Measurements from ENCODE around the gene RSRP1. TPM values are rescaled to one million over a fixed set of nuclear protein-coding genes. Genes with fewer than 3 reads are reported as not detected.

Gene RSRP1
- total RNA-seq, 1 donor from 2014 or later: 122 TPM

DNA sequence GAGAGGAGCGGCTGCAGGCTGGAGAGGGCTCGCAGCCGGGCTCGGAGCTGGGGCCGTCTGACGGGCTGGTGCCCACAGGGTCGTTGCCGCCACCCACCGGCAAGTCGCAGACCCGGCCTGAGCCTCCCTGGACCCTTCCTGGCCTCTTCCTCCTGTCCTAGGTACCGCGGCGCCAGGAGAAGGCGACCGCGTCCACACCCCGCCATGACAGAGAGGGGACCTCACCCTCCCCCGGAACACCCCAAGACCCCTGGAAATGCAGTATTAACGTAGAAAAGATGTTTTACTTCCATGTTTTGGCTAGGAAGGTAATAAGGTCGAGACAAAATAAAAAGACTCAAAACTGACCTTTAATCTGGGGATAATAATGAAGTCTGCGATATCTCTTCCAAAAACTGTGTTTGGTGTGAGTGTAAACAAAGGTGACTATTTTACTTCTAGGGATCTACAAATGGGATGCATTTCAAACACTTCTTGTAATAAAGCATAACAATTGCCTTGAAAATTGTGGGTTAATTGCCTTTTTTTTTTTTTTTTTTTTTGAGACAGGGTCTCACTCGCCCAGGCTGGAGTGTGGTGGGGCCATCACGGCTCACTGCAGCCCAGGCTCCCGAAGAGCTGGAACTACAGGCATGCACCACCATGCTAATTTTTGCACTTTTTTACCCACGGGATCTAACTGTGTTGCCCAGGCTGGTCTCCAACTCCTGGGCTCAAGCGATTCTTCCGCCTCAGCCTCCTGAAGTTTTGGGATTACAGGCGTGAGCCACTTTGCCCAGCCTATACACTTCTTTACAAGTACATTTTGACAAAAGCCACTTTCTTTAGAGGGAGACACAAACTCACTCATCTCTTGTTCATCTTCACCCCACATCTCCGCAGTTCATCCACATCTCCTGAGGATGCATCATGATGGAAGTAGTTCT lies 838 bp upstream of the RSRP1 start:
- H3K9me3 Mint-ChIP-seq (ENCODE audit: unreplicated experiment): no peaks in the 10 kb centered on the region
- no peak for DNase-seq (ENCODE audit: extremely low spot score, unreplicated experiment)
- peak overlapping the region; percentile 98 for H3K27ac Mint-ChIP-seq (ENCODE audit: unreplicated experiment)
- no peaks in the 10 kb centered on the region for H3K27me3 Mint-ChIP-seq (ENCODE audit: unreplicated experiment)
- H3K36me3 Mint-ChIP-seq (ENCODE audit: unreplicated experiment): peaks cover 30% of the 10 kb centered on the region
- H3K4me1 Mint-ChIP-seq (ENCODE audit: unreplicated experiment): peaks cover 35% of the 10 kb centered on the region
- H3K4me3 Mint-ChIP-seq (ENCODE audit: unreplicated experiment): peak overlapping the region; percentile 91
- TF ChIP-seq CTCF (IDR thresholded peaks at IDR 0.05): peak; percentile 35

- TF ChIP-seq CTCF (IDR thresholded peaks at IDR 0.05): no peak
- peaks cover 41% of the 10 kb centered on the region for H3K36me3 Mint-ChIP-seq (ENCODE audit: unreplicated experiment)
- peak overlapping the region; percentile 98 for H3K27ac Mint-ChIP-seq (ENCODE audit: unreplicated experiment)
- no peak for DNase-seq (ENCODE audit: extremely low spot score, unreplicated experiment)
- H3K4me1 Mint-ChIP-seq (ENCODE audit: unreplicated experiment): peaks cover 35% of the 10 kb centered on the region
- no peaks in the 10 kb centered on the region for H3K27me3 Mint-ChIP-seq (ENCODE audit: unreplicated experiment)
- H3K9me3 Mint-ChIP-seq (ENCODE audit: unreplicated experiment): no peaks in the 10 kb centered on the region
- peak overlapping the region; percentile 91 for H3K4me3 Mint-ChIP-seq (ENCODE audit: unreplicated experiment)
Observed at GRCh38 chr1:25246600-25247023, 642 bp downstream of the RSRP1 start.

DNA sequence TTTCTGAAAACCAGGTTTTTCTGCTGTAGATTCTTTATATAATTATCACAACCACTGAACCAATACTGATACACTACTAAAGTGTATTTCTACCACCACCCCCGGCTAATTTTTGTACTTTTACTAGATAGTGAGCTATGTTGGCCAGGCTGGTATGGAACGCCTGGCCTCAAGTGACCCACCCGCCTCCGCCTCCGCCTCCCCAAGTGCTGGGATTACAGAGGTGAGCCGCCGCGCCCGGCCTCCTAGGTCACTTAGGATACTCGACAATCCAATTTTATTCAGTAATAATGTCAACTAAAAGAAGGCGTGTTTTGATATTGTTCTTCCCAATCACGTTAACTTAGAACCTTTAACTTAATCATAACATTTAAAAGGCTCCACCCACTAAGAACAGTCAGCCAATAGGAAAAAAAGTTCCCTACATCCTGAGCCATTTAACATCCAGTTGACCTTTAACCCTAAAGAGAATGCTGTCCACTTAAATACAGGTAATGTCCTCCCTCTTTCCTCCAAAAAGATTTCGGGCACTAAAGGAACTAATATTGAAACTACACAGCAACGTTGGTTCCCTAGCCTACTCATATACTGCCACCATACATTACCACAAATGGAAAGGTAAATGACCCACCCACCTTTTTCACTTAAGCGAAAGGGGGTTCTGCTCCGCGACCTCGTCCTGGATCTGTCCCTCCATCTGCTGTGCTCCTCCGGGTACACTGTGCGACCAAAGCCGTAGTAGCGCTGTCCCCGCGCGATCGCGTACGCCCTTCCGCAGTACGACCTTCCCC lies 1.2 kb downstream of the RSRP1 start:
- no peaks in the 10 kb centered on the region for H3K27me3 Mint-ChIP-seq (ENCODE audit: unreplicated experiment)
- H3K36me3 Mint-ChIP-seq (ENCODE audit: unreplicated experiment): peaks cover 41% of the 10 kb centered on the region
- no peaks in the 10 kb centered on the region for H3K9me3 Mint-ChIP-seq (ENCODE audit: unreplicated experiment)
- peaks cover 40% of the 10 kb centered on the region for H3K4me1 Mint-ChIP-seq (ENCODE audit: unreplicated experiment)
- peak overlapping the region; percentile 91 for H3K4me3 Mint-ChIP-seq (ENCODE audit: unreplicated experiment)
- H3K27ac Mint-ChIP-seq (ENCODE audit: unreplicated experiment): peak overlapping the region; percentile 98
- no peak for DNase-seq (ENCODE audit: extremely low spot score, unreplicated experiment)
- no peak for TF ChIP-seq CTCF (IDR thresholded peaks at IDR 0.05)

GRCh38 chr1:25245393-25245792 lies 1.9 kb downstream of the RSRP1 start:
- Mint-ChIP-seq H3K4me1 (ENCODE audit: unreplicated experiment) (peaks cover 46% of the 10 kb centered on the region), H3K9me3 (ENCODE audit: unreplicated experiment) (no peaks in the 10 kb centered on the region), H3K27me3 (ENCODE audit: unreplicated experiment) (no peaks in the 10 kb centered on the region), H3K4me3 (ENCODE audit: unreplicated experiment) (peak overlapping the region; percentile 91), H3K36me3 (ENCODE audit: unreplicated experiment) (peaks cover 41% of the 10 kb centered on the region), H3K27ac (ENCODE audit: unreplicated experiment) (peak overlapping the region; percentile 98)
- TF ChIP-seq CTCF (IDR thresholded peaks at IDR 0.05): no peak
- no peak for DNase-seq (ENCODE audit: extremely low spot score, unreplicated experiment)

- Mint-ChIP-seq H3K36me3 (ENCODE audit: unreplicated experiment) (peaks cover 44% of the 10 kb centered on the region), H3K4me1 (ENCODE audit: unreplicated experiment) (peaks cover 60% of the 10 kb centered on the region)
Observed at GRCh38 chr1:25243907-25244306, 3.3 kb downstream of the RSRP1 start.

More at GRCh38 chr1:25243907-25244306, 3.3 kb downstream of the RSRP1 start:
- Mint-ChIP-seq H3K4me3 (ENCODE audit: unreplicated experiment) (no peak overlapping the region), H3K27me3 (ENCODE audit: unreplicated experiment) (no peaks in the 10 kb centered on the region), H3K9me3 (ENCODE audit: unreplicated experiment) (no peaks in the 10 kb centered on the region), H3K27ac (ENCODE audit: unreplicated experiment) (peak overlapping the region; percentile 23)
- no peak for TF ChIP-seq CTCF (IDR thresholded peaks at IDR 0.05)
- DNase-seq (ENCODE audit: extremely low spot score, unreplicated experiment): no peak
